ENCODE measurements around the gene MTAP.
A peak's percentile ranks its signal among the peaks of the same experiment; 100 is the strongest.

The MTAP gene

DNA sequence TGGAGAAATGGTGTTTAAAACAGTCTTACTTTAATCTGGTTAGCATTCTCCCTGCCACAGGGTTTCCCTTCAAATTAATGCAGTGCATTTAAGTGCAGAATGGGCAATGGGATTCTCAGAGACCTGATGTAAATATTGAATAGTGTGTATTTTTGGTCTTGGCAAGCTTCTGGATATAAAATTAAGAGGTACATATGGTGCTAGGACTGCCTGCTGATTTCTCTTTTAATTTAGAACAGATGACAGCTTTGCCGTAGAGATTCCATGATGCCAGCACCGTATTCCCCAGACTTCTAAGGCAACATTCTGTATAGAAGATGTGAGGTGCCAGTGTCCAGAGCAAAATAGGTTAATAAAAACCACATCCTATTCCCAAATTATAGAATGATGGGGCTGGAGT is 1.9 kb downstream of the MTAP start:
- FAIRE-seq: no peak
- DNase-seq (ENCODE audit: insufficient read length, low spot score): no peak

DNA sequence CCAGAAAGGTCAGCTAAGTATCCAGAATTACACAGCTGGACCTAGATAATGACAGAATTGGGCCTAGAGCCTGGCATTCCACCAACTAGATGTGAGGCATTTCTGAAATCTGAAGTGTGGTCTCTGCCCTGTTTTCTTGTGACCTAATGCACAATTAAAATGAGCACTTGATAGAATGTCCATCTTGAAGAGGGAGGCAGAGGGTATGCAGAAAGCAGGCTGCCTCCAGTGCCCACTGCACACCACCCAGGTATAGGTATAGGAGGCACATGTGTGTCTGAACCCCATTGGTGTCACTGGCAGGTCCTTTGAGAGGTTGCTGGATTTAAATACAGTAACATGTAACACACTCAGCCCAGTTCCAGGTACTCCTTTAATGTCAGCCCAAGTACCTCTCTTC is 2.4 kb downstream of the MTAP start:
- FAIRE-seq (no peak), DNase-seq (ENCODE audit: insufficient read length, low spot score) (no peak)

DNA sequence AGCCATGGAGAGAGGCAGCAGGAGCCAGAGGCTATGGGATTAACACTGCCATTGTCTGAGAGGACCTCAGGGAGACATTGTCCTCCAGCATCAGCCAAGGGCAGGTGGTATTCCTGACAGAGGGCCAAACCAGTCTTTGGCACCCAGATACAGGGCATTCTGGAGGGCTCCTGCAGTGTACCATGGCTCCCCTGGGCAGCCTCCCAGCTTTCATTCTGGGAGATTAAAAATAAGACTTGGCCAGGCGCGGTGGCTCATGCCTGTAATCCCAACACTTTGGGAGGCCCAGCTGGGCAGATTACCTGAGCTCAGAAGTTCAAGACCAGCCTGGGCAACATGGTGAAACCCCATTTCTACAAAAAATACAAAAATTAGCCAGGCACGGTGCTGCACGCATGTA is 4.2 kb downstream of the MTAP start:
- DNase-seq (ENCODE audit: insufficient read length, low spot score): no peak
- FAIRE-seq: no peak

DNA sequence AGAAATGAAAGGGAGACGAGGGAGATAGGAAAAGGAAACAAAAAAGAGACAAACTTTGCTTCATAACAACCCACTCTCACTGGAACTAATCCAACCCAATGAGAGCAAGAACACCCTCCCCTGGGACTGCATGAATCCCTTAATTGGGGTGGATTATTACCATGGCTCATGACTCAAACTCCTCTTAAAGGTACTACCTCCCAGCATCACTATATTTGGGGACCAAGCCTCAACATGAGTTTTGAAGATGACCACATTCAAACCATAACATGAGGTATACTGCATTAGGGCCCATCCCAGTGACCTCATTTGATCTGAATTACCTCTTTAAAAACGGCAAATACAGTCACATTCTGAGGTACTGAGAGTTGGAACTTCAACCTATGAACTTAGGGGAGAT is 8.0 kb downstream of the MTAP start:
- no peak for FAIRE-seq
- no peak for DNase-seq (ENCODE audit: insufficient read length, low spot score)

DNA sequence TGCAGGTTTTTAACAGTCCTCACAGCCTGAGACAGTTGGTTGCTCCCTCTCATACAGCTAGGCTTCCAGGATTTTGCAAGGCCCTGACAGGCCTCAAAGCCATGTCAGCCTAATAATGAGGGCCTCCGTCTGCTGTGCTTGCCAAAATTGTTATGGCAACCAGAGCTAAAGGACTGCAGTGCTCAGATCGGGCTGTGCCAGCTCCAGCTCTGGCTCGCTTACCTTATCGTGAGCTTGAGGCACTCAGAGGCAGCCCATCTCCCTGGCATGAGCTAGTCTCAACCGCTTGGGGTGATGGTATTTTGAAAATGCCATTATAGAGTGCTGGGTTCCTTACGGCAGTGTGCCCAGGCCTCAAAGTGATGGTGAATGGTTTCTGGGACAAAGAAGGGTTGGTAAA is 8.4 kb downstream of the MTAP start:
- DNase-seq (ENCODE audit: insufficient read length, low spot score) (no peak), FAIRE-seq (no peak)

DNA sequence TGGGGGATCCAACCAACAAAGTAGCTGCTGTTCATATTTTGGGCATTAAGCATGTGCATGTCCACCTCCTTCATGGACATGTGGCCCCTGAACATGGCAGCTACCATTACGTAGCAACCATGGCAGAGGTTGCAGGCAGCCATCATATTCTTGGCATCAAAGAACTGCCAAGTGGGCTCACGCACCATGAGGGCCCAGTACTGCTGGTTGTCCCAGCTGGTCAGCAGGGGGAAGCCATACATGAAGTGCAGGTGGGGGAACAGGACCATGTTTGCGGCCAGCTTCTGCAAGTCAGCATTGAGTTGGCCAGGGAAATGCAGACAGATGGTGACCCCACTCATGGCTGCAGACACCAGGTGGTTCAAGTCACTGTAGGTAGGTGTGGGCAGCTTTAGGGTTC is 9.5 kb downstream of the MTAP start:
- FAIRE-seq (no peak), DNase-seq (ENCODE audit: insufficient read length, low spot score) (no peak)

DNA sequence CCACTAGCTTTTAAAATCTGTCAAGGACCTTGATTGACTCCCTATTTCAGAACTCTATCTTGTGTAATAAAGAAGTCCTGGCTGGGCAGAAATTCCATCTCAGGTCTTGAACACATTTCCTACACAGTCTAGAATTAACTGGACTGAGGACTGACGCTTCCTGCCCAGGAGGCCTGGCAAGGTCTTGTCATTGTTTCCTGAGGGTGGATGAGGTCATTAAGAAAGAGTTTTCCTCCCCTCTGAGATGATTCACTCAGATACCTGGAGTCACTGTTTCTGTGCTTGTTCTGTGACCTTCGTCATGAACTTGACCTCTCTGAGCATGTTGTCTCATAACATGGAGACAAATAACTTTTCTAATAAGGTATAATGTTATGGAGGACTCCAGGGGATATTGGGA is 10.0 kb downstream of the MTAP start:
- FAIRE-seq: no peak
- DNase-seq (ENCODE audit: insufficient read length, low spot score): no peak

DNA sequence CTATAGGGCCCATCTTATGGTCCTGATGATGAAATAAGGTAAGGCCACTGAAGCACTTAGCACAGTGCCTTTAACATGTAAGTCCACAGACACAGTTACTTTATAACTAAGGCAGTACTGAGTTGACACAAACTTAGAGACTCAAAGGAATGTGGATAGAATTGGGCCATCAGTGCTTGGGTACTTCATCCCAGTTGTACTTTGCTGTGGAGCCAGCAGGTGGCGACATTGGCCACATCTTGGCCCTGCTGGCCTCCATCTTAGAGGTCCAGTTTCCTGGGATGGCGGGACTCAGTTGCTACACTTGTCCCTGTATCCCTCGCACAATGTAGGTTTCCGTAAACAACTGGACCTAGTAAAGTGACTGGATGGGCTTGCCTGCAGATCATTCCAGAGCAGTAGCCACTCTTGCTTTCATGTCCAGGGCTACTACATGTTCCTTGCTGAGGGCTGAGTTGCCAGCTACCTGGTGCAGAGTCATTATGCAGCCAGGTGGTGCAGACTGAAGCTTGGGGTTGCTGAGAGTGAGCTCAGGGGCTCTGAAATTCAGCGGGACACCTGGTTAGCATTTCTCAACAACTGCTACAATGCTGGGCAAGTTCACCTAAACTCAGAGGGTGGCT is 10.6 kb downstream of the MTAP start:
- FAIRE-seq: no peak

DNA sequence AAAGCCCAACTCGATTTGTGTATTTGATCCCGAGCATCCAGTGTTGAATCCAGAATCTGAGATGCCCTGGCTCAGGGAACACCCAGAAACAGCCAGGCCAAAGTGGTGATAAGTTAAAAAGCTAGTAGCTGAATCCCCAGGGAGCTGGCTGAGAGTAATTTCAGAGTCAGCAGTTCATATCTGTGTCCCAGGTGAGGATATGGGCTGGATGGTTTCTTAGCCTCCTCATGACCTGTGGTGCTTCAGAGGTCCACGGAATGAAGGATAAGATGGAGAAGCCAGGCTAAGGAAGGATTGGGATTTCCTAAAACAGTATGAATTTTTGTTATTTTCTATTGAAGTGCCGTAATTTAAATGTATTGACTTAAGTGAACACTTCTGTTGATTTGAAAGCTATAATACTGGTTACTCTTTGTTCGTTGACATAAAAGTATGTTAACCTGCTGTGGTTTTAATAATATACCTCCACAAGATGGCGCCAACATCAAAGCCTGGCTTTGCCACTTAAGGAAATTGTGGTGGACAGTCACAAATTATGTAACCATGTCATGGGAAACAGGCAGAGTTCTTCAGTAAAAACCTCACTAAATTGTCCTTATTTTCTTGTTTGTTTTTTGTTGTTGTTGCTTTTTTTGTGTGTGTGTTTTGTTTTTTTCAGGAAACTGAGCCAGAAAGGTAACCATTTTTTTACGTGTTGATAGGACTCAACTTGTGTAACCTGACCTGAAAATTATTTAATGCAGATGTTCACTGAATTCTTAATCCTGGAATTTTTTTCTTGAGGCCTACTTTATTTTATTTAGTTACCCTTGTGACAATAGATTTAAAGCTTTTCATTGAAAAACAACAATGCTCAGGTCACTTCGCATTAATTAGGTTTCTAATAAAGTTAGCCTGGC is 11.4 kb downstream of the MTAP start:
- FAIRE-seq (no peak), DNase-seq (ENCODE audit: insufficient read length, low spot score) (peak; percentile 51)

More for the DNA sequence above, 10.6 kb downstream of the MTAP start:
- peak; percentile 42 for DNase-seq (ENCODE audit: insufficient read length, low spot score)

DNA sequence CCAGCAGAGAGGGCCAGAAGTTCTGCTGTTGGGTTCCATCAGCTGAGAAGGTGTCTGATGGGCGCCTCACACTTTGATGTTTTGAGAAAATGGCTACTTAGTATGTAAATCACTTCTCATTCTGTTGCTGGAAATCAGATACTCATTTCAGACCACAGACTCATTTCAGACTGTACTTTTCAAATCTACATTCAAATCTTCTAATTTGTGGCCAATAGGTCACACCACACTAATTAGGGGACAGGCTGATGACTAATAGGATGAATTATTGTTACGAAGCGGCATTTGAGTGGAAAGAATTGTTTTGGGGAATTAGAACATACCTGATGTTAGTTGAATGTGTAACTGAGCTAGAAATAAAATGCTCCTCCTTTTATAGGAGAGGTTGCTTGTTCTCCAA is 13.2 kb downstream of the MTAP start:
- FAIRE-seq (no peak), DNase-seq (ENCODE audit: insufficient read length, low spot score) (no peak)

DNA sequence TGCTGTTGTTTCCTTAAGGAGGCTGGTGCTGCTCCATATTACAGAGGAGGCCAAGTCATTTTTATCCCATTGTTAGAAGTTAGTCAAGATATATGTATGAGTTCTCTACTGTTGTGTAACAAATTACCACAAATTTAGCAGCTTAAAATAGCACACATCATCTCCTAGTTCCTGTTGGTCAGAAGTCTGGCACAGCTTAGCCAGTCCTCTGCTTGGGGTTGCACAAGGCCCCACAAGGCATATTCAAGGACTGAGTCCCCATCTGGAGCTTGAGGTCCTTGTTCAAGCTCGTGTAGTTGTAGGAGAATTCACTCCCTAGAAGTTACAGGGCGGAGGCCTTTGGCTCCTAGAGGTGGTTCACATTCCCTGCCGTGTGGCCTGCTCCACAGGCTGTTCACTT is 14.7 kb downstream of the MTAP start:
- DNase-seq (ENCODE audit: insufficient read length, low spot score) (no peak), FAIRE-seq (no peak)

DNA sequence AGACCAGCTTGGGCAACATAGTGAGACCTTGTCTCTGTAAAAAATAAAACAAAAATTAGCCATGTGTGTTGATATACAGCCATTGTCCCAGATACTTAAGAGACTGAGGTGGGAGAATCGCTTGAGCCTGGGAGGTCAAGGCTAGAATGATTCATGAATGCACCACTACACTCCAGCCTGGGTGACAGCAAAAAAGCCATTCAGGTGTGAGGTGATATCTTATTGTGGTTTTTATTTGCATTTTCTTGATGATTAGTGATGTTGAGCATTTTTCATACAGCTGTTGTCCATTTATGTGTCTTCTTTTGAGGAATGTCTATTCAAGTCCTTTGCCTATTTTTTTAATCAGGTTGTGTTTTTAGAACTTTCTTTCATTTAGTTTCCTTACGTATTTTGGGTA is 23.2 kb downstream of the MTAP start:
- DNase-seq (ENCODE audit: insufficient read length, low spot score) (no peak), FAIRE-seq (no peak)

DNA sequence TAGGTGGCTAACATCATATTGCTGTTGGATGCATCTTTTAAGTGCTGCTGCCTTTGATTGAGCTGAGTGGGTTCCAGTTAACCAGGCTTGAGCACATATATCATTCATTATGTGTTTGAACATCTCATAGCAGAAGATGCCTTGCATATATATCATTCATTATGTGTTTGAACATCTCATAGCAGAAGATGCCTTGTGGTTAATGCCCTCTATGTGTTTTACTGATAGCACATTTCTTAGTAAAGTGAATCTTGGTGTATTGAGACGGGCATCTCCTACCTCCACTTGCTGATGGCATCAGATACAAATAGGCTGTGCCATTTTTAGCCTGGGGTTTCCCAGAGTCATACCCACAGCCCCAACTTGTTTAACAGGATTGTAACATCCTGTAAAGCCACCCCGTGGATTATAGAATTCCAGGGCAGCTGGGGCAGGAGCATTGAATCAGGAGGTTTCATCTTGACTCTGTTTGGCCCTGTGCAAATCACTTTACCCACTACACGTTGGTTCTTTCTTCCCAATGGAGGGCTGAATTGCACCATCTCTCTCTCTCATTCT is 26.5 kb downstream of the MTAP start:
- DNase-seq (ENCODE audit: insufficient read length, low spot score) (no peak), FAIRE-seq (no peak)

DNA sequence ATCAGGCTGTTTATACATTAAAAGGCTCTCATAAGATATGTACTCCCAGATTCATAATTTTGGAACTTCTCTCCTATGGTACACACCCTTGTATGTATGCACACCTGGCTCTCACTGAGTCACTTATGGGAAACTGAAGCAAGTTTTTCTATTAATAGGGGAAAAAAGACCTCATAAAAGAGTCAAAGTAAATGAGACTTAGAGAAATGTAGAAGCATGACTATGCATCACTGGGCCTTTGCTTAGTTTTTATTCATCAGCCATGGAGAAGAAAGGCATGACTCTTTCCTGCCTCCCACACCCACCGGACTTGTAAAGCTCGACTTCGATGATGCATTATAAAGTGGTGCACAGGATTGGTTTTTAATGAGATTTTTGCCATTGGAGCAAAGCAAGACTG is 28.2 kb downstream of the MTAP start:
- FAIRE-seq (no peak), DNase-seq (ENCODE audit: insufficient read length, low spot score) (no peak)

DNA sequence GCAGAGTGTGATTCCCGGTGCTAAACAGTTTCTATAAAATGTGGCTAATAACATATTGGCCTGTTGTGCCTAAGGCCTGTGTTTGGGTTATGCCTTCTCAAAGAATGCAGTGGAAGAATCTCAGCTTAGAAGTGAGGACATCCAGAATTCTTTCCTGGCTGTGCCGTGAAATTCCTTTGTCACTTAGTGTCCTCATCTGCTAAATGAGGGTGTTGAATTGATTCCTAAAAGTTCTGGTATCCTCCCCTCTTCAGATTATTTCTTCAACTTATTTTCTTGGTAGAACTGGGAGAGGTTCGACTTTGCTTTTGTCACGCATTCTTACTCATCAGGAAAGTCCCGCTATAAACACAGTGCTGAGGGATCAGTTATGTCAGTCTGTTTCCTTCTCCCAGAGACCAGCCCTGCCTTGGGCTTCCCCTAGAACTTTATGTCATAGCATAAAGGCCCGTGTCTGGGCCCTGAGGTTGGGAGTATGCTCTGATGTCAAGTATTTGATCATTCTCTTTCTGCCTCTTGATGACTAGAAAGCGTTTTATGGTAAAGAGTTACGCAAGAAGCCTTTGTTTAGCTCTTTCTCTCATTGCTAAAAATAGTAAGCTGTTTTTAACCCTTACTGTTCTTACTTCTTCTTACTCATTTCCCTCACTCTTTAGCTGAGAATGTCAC is 29.5 kb downstream of the MTAP start:
- DNase-seq (ENCODE audit: insufficient read length, low spot score) (peak; percentile 32), FAIRE-seq (no peak)

DNA sequence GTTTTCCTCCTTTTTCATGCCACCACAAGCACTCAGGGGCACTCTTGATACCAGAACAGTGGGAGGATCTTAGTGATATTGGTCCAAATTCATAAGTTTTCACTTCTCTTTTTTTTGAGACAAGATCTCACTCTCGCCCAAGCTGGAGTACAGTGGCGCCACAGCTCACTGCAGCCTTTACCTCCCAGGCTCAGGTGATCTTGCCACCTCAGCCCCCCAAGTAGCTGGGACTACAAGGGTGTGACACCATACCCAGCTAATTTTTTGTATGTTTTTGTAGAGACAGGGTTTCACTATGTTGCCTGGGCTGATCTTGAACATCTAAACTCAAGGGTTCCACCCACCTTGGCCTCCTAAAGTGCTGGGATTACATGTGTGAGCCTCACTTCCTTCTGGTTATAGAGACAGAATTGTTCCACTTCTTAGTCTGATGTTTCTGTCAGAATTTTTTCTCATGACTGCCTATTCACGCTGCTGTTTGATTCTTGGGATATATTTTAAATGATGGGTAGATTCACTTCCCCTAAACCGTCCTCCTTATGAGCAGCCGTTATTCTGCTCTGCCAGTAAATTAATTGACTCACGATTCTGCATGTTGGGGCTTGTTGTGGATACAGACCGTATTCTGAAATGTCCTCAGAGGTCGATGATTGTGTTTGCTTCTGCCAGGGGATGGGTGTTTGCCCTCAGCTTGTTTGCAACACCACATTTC is 30.8 kb downstream of the MTAP start:
- no peak for DNase-seq (ENCODE audit: insufficient read length, low spot score)
- FAIRE-seq: no peak

DNA sequence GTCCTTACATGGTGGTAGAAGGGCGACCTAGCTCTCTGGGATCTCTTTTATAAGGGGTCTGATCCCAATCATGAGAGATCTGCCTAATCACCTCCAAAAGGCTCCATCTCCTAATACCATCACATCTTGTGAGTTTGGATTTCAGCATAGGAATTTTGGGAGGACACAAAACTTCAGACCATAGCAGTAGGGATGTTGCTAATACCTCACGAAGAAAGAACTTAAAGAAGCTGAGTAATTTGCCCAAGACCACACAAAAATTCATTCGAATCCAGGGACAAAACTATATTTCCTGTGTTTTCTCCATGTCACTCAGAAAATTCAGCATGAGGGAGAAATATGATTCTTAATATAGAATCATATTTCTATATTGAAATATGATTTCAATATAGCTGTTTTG is 32.7 kb downstream of the MTAP start:
- FAIRE-seq: no peak
- no peak for DNase-seq (ENCODE audit: insufficient read length, low spot score)

DNA sequence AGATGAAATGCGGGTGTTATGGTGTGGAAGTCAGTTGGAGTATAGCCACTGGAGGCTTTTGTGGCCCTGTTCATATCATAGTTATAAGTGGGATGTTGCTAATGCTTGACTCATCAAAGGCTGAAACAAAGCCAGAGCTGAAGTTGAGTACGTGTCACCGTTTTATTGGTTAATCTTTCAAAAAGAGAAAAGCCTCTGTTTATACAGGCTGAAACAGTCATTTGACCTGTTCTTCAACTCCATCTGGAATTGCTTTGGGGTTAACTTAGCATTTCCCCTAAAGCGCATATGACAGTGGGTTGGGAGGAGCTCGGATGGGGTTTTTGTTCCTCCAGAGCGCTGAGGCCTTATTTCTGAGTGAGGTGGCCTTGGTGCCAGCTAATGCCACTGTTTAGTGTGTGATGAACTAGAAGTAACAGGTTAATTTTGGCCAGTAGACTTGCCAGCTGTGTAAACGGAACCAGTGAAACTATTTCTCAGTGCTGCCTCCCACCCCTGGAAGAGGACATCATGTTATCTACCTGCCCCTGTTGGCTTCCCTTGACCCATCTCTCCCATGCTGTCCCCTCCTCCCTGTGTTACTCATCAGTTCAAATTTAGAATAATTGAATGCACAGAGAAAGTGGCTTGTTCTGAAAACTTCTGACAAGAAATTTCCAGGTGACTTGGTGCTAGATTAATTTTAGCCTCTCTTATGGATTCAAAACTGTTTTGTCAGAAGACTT is 34.2 kb downstream of the MTAP start:
- DNase-seq (ENCODE audit: insufficient read length, low spot score): peak; percentile 63
- FAIRE-seq: no peak

DNA sequence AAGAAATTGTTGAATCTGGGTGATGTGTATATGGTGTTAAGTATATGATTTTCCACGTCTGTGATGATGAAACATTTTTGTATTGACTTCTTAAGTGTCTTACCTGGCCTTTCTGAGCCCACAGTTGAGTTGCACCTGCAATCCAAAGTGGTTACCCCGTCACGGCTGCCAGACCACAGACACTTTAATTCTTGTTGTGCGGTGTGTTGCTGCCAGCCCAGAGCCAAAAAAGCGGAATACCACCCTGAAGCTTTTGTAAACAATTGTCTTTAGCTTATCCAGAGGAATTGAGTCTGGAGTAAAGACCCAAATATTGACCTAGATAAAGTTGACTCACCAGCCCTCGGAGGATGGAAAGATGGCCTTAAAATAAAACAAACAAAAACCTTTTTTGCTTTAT is 35.1 kb downstream of the MTAP start:
- no peak for DNase-seq (ENCODE audit: insufficient read length, low spot score)
- FAIRE-seq: no peak

DNA sequence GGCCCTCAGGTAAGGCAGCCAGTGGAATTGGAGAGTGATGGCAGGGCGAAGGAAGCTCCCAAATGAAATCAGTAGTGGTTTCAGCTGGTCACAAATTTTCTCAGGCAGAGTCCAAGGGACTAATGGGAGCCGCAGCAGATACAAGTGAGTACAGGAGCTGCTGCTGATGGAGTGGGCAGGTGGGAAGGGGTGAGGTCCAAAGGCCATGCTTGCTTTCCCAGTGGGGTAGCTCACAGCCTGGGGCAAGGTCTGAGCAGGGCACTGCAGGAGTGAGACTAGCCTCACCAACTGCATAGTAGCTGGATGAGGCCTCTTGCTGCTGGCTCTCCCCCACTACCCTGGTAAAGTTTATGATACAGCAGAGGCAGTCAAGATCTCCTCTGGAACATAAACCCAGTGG is 38.2 kb downstream of the MTAP start:
- FAIRE-seq: no peak

More for the DNA sequence above, 38.2 kb downstream of the MTAP start:
- DNase-seq (ENCODE audit: insufficient read length, low spot score): no peak
